GM12878 (cell line): Measurements from ENCODE around the gene KLHL8. TPM values are rescaled to one million over a fixed set of nuclear protein-coding genes. Genes with fewer than 3 reads are reported as not detected.

Experiments used
- ATF3 ChIP-seq: IDR thresholded peaks from 2 replicates; pipeline ENCODE4 v1.6.1; 2011; ENCODE audit warnings: low read depth, mild to moderate bottlenecking, low read length, moderate library complexity, borderline replicate concordance; ENCODE audit errors: extremely low read depth
- BACH1 ChIP-seq: fragments of 450-650 bp; IDR thresholded peaks from 2 replicates; pipeline ENCODE4 v1.6.1; 2017; ENCODE audit warnings: mild to moderate bottlenecking, borderline replicate concordance
- CREM ChIP-seq: IDR thresholded peaks from 2 replicates; pipeline ENCODE4 v1.6.1; 2014; ENCODE audit warnings: antibody characterized with exemption, low read depth
- EGR1 ChIP-seq, 2 experiments: IDR thresholded peaks; 1 replicate in 1 of 2; 2 replicates in 1 of 2; pipeline ENCODE4 v1.6.1; 2011 to 2012; ENCODE audit warnings: low read depth in 2 of 2, low read length in 2 of 2, borderline replicate concordance in 1 of 2, mild to moderate bottlenecking in 1 of 2, moderate library complexity in 1 of 2
- EZH2 ChIP-seq: IDR thresholded peaks from 2 replicates; pipeline ENCODE4 v1.6.1; 2012; ENCODE audit warnings: low read depth, mild to moderate bottlenecking, control low read depth, inconsistent platforms, low read length, borderline replicate concordance; ENCODE audit not compliant: control insufficient read depth
- POLR2AphosphoS2 ChIP-seq: IDR thresholded peaks from 2 replicates; pipeline ENCODE4 v1.6.1; 2011; ENCODE audit warnings: low read depth, mild to moderate bottlenecking, low read length, improper control_type of control experiment, moderate library complexity
- POLR2AphosphoS5 ChIP-seq: IDR thresholded peaks from 2 replicates; pipeline ENCODE4 v1.6.1; 2011; ENCODE audit warnings: mild to moderate bottlenecking, low read length, inconsistent platforms
- TBL1XR1 ChIP-seq: IDR thresholded peaks from 2 replicates; pipeline ENCODE4 v1.6.1; 2012; ENCODE audit warnings: low read depth, low read length, improper control_type of control experiment
- ZBED1 ChIP-seq: IDR thresholded peaks from 2 replicates; pipeline ENCODE4 v1.6.1; 2016; ENCODE audit warnings: borderline replicate concordance
- polyA plus RNA-seq, 11 experiments: library from polyadenylated mRNA; depleted of rRNA in 4 of 11; unstranded in 6 of 11; stranded (reverse) in 5 of 11; fragments of >200 nt; fragmentation: Nextera tagmentation in 4 of 11; fragmentation: Illumina TruSeq in 1 of 11; extraction: Ambion mirVana in 4 of 11; extraction: Trizol in 1 of 11; gene quantifications; 1 replicate in 1 of 11; 2 replicates in 10 of 11; pipeline versions ENCODE4 v1.2.1 to v1.2.3, GENCODE V29; 2011 to 2016; ENCODE audit warnings: inconsistent platforms in 2 of 11, missing spikeins in 2 of 11, low read depth in 1 of 11
- total RNA-seq, 4 experiments: library from RNA; depleted of rRNA in 3 of 4; stranded (reverse); fragments of >200 nt in 3 of 4; fragmentation: Illumina TruSeq in 1 of 4; extraction: Trizol in 1 of 4; gene quantifications; 2 replicates each; pipeline versions ENCODE4 v1.2.1 to v1.2.3, GENCODE V29; 2013 to 2021
- TF ChIP-seq, protein P1 (sequence below): IDR thresholded peaks from 2 replicates; pipeline ENCODE4 v1.6.1; 2012; ENCODE audit warnings: mild to moderate bottlenecking, low read depth, low read length

KLHL8 gene
- total and polyA plus RNA-seq, 10 of the 15 experiments (the other 5 are each of a cell fraction or from before 2014, with no cell fraction given): 4.5 to 13.1 (median 9.0) TPM

DNA sequence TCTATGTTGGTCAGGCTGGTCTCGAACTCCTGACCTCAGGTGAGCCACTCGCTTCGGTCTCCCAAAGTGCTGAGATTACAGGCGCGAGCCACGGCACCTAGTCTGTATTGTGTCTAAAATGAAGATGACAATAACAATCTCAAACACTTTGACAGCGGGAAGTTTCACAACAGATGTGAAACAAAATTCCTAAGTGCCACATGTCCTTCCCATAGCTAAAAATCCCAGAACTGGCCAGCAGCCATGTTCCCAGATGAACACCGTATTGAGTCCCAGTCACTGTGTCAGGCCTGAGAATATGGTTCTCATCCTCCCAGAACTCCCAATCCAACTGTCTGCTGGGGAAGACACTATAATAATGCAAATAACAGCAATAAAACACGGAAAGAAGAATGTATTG lies 16.4 kb upstream of the KLHL8 start (continued):
- TF ChIP-seq, protein P1, sequence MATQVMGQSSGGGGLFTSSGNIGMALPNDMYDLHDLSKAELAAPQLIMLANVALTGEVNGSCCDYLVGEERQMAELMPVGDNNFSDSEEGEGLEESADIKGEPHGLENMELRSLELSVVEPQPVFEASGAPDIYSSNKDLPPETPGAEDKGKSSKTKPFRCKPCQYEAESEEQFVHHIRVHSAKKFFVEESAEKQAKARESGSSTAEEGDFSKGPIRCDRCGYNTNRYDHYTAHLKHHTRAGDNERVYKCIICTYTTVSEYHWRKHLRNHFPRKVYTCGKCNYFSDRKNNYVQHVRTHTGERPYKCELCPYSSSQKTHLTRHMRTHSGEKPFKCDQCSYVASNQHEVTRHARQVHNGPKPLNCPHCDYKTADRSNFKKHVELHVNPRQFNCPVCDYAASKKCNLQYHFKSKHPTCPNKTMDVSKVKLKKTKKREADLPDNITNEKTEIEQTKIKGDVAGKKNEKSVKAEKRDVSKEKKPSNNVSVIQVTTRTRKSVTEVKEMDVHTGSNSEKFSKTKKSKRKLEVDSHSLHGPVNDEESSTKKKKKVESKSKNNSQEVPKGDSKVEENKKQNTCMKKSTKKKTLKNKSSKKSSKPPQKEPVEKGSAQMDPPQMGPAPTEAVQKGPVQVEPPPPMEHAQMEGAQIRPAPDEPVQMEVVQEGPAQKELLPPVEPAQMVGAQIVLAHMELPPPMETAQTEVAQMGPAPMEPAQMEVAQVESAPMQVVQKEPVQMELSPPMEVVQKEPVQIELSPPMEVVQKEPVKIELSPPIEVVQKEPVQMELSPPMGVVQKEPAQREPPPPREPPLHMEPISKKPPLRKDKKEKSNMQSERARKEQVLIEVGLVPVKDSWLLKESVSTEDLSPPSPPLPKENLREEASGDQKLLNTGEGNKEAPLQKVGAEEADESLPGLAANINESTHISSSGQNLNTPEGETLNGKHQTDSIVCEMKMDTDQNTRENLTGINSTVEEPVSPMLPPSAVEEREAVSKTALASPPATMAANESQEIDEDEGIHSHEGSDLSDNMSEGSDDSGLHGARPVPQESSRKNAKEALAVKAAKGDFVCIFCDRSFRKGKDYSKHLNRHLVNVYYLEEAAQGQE: no peak
- TF ChIP-seq POLR2AphosphoS5 (no peak), CREM (no peak), EGR1 (IDR thresholded peaks at IDR 0.05; ENCODE audit: borderline replicate concordance in 1 of 2, low read depth in 2 of 2, low read length in 2 of 2) (no peak), TBL1XR1 (no peak), EZH2 (no peak), BACH1 (no peak), ZBED1 (no peak), POLR2AphosphoS2 (no peak), ATF3 (no peak)
